Measurements from ENCODE around the gene PIGU. TPM values are rescaled to one million over a fixed set of nuclear protein-coding genes. Genes with fewer than 3 reads are reported as not detected.

PIGU gene
- total and polyA plus RNA-seq, 2 of the 13 experiments (the other 11 are each of a cell fraction or from before 2014, with no cell fraction given): 45.5 to 231 TPM

- no peak for TF ChIP-seq FOXP1 (IDR thresholded peaks at IDR 0.05)
- TF ChIP-seq FOXP1 (CRISPR knock-in tag; IDR thresholded peaks at IDR 0.05): peak; percentile 11; the same call in 1 of the 2 replicates
- TF ChIP-seq MATR3 (CRISPR knock-in tag; IDR thresholded peaks at IDR 0.05): no peak
- no peak for TF ChIP-seq ZNF160 (CRISPR knock-in tag; IDR thresholded peaks at IDR 0.05)
- no peak for TF ChIP-seq FOXO1 (CRISPR knock-in tag; IDR thresholded peaks at IDR 0.05)
- TF ChIP-seq HMGXB4 (CRISPR knock-in tag; IDR thresholded peaks at IDR 0.05; ENCODE audit: borderline replicate concordance in 1 of 2, low read depth in 1 of 2): peak; percentile 23 to 73; a peak in 2 of 4 replicates
- TF ChIP-seq ZNF691 (CRISPR knock-in tag; IDR thresholded peaks at IDR 0.05; ENCODE audit: borderline replicate concordance, low read depth): peak; percentile 22; the same call in 1 of the 2 replicates
- TF ChIP-seq ZKSCAN8 (CRISPR knock-in tag; IDR thresholded peaks at IDR 0.05; ENCODE audit: borderline replicate concordance): no peak
- TF ChIP-seq CCAR2 (optimal IDR thresholded peaks at IDR 0.05; ENCODE audit: low read depth, low read length): peak; percentile 76
- TF ChIP-seq ZMYM2 (CRISPR knock-in tag; IDR thresholded peaks at IDR 0.05): no peak
- TF ChIP-seq HOXA3 (CRISPR knock-in tag; IDR thresholded peaks at IDR 0.05): no peak; the same call in 1 of the 2 replicates
- TF ChIP-seq SRSF1 (optimal IDR thresholded peaks at IDR 0.05; ENCODE audit: low read depth, low read length): no peak
- no peak for TF ChIP-seq ZNF83 (CRISPR knock-in tag; IDR thresholded peaks at IDR 0.05; ENCODE audit: borderline replicate concordance)
- TF ChIP-seq ZBTB39 (CRISPR knock-in tag; IDR thresholded peaks at IDR 0.05): peak; percentile 16; the same call in 1 of the 2 replicates
- peak; percentile 59; the same call in 1 of the 2 replicates for TF ChIP-seq HIC2 (CRISPR knock-in tag; IDR thresholded peaks at IDR 0.05; ENCODE audit: low read depth)
- TF ChIP-seq ZNF44 (CRISPR knock-in tag; IDR thresholded peaks at IDR 0.05): no peak
- TF ChIP-seq RAD21 (CRISPR knock-in tag; IDR thresholded peaks at IDR 0.05): peak; percentile 54; the same call in 1 of the 2 replicates
- peak; percentile 16; the same call in 1 of the 2 replicates for TF ChIP-seq THRA (CRISPR knock-in tag; IDR thresholded peaks at IDR 0.05; ENCODE audit: borderline replicate concordance)
- no peak for TF ChIP-seq ZNF703 (CRISPR knock-in tag; IDR thresholded peaks at IDR 0.05; ENCODE audit: borderline replicate concordance)
- peak; percentile 90; the same call in 1 of the 2 replicates for TF ChIP-seq DNMT1 (CRISPR knock-in tag; IDR thresholded peaks at IDR 0.05)
- TF ChIP-seq FOXC1 (CRISPR knock-in tag; IDR thresholded peaks at IDR 0.05; ENCODE audit: borderline replicate concordance): peak; percentile 67; the same call in 1 of the 2 replicates
These were observed 28.8 kb upstream of the PIGU start (continued) for GRCh38 chr20:34705397-34706301.
